Activated T-cell treated with anti-CD3 and anti-CD28 coated beads, Interleukin-2, amount 50 U/mL, for 24 hours (primary cell): Measurements from ENCODE around the gene KLRF2.
A peak's percentile ranks its signal among the peaks of the same experiment; 100 is the strongest.
"Not testable (repeated sequence)": the region's sequence is repeated elsewhere in the genome, so short reads cannot be mapped to it uniquely, and the experiment has no call there.

Experiments used
- DNase-seq: peaks from one replicate; pipeline ENCODE4 v3.0.0-alpha.2; 2020
- H3K27ac Mint-ChIP-seq: 2 replicates; pipeline ENCODE4 v1.8.0; 2020; ENCODE audit warnings: mild to moderate bottlenecking, mixed read lengths
- H3K27me3 Mint-ChIP-seq: 2 replicates; pipeline ENCODE4 v1.8.0; 2020; ENCODE audit warnings: mixed read lengths
- H3K36me3 Mint-ChIP-seq: 2 replicates; pipeline ENCODE4 v1.8.0; 2020; ENCODE audit warnings: low read depth, mixed read lengths
- H3K4me1 Mint-ChIP-seq: 2 replicates; pipeline ENCODE4 v1.8.0; 2020; ENCODE audit warnings: low read depth, mixed read lengths
- H3K4me3 Mint-ChIP-seq: 2 replicates; pipeline ENCODE4 v1.8.0; 2020; ENCODE audit warnings: mild to moderate bottlenecking, moderate library complexity, mixed read lengths
- H3K9me3 Mint-ChIP-seq: 2 replicates; pipeline ENCODE4 v1.8.0; 2020; ENCODE audit warnings: mixed read lengths

The KLRF2 gene

GRCh38 chr12:9869307-9870161 is 11.8 kb upstream of the KLRF2 start, which contains the start of gene CLEC2B:
CLEC2B (minus strand) TSS chr12:9869354.
- Mint-ChIP-seq H3K27ac (peak within 1 kb of the TSS; percentile 99), H3K4me1 (peaks cover 37% of the 10 kb centered on the region), H3K27me3 (no peaks in the 10 kb centered on the region), H3K36me3 (peaks cover 11% of the 10 kb centered on the region), H3K9me3 (no peaks in the 10 kb centered on the region), H3K4me3 (peak within 1 kb of the TSS; percentile 88)
- DNase-seq, result no peak

GRCh38 chr12:9870286-9870866 is 10.9 kb upstream of the KLRF2 start:
- H3K36me3 Mint-ChIP-seq, result peaks cover 11% of the 10 kb centered on the region
- no peaks in the 10 kb centered on the region for H3K27me3 Mint-ChIP-seq
- H3K4me1 Mint-ChIP-seq, result peaks cover 33% of the 10 kb centered on the region
- DNase-seq, result no peak
- peak overlapping the region; percentile 88 for H3K4me3 Mint-ChIP-seq
- no peaks in the 10 kb centered on the region for H3K9me3 Mint-ChIP-seq
- peak overlapping the region; percentile 99 for H3K27ac Mint-ChIP-seq

- Mint-ChIP-seq H3K27ac (no peak overlapping the region), H3K36me3 (peaks cover 8% of the 10 kb centered on the region)
Observed at GRCh38 chr12:9872162-9872561, 9.1 kb upstream of the KLRF2 start.

GRCh38 chr12:9872742-9873141 is 8.5 kb upstream of the KLRF2 start:
- no peaks in the 10 kb centered on the region for H3K9me3 Mint-ChIP-seq
- no peak overlapping the region for H3K27ac Mint-ChIP-seq
- H3K4me3 Mint-ChIP-seq, result no peak overlapping the region
- H3K4me1 Mint-ChIP-seq, result peaks cover 23% of the 10 kb centered on the region
- H3K27me3 Mint-ChIP-seq, result no peaks in the 10 kb centered on the region
- DNase-seq, result no peak
- peaks cover 8% of the 10 kb centered on the region for H3K36me3 Mint-ChIP-seq

More at GRCh38 chr12:9872162-9872561, 9.1 kb upstream of the KLRF2 start:
- peaks cover 23% of the 10 kb centered on the region for H3K4me1 Mint-ChIP-seq
- no peak for DNase-seq
- no peak overlapping the region for H3K4me3 Mint-ChIP-seq
- H3K27me3 Mint-ChIP-seq, result no peaks in the 10 kb centered on the region
- no peaks in the 10 kb centered on the region for H3K9me3 Mint-ChIP-seq

- not testable (repeated sequence) for H3K27me3 Mint-ChIP-seq, H3K36me3 Mint-ChIP-seq, H3K4me3 Mint-ChIP-seq, H3K9me3 Mint-ChIP-seq, DNase-seq, H3K27ac Mint-ChIP-seq
- peaks cover 16% of the 10 kb centered on the region for H3K4me1 Mint-ChIP-seq
Observed at GRCh38 chr12:9876120-9876519, 5.2 kb upstream of the KLRF2 start.

- Mint-ChIP-seq H3K4me3 (no peak overlapping the region), H3K27me3 (no peaks in the 10 kb centered on the region), H3K4me1 (peaks cover 9% of the 10 kb centered on the region), H3K9me3 (no peaks in the 10 kb centered on the region), H3K27ac (no peak overlapping the region), H3K36me3 (no peaks in the 10 kb centered on the region)
- no peak for DNase-seq
Observed at GRCh38 chr12:9880532-9881078, 684 bp upstream of the KLRF2 start.

DNA sequence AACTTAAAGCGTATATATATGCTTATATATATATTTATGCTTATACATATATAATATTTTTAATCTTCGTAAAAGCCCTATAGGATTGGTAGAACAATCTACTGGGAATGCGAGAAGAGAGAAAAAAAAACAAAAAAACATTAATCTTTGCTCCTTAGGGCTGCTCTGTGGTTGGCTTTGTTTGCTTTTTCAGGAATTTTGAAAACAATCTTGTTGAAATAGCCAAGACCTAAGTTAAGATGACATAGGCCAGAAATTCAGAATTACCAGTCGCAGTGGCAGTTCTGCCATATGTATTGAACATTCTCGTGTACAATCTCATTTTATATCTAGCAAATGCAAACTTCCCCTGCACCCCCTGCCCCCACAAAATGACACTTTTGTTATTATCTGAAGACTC is 699 bp downstream of the KLRF2 start:
- Mint-ChIP-seq H3K36me3 (no peaks in the 10 kb centered on the region), H3K27me3 (no peaks in the 10 kb centered on the region)
- DNase-seq, result no peak

GRCh38 chr12:9883175-9883574 is 1.9 kb downstream of the KLRF2 start:
- Mint-ChIP-seq H3K4me1 (peaks cover 9% of the 10 kb centered on the region), H3K36me3 (no peaks in the 10 kb centered on the region), H3K9me3 (no peaks in the 10 kb centered on the region), H3K27me3 (no peaks in the 10 kb centered on the region), H3K27ac (no peak overlapping the region), H3K4me3 (no peak overlapping the region)
- DNase-seq, result no peak

More for the DNA sequence above, 699 bp downstream of the KLRF2 start:
- no peaks in the 10 kb centered on the region for H3K9me3 Mint-ChIP-seq
- peaks cover 9% of the 10 kb centered on the region for H3K4me1 Mint-ChIP-seq
- no peak overlapping the region for H3K4me3 Mint-ChIP-seq
- H3K27ac Mint-ChIP-seq, result no peak overlapping the region

DNA sequence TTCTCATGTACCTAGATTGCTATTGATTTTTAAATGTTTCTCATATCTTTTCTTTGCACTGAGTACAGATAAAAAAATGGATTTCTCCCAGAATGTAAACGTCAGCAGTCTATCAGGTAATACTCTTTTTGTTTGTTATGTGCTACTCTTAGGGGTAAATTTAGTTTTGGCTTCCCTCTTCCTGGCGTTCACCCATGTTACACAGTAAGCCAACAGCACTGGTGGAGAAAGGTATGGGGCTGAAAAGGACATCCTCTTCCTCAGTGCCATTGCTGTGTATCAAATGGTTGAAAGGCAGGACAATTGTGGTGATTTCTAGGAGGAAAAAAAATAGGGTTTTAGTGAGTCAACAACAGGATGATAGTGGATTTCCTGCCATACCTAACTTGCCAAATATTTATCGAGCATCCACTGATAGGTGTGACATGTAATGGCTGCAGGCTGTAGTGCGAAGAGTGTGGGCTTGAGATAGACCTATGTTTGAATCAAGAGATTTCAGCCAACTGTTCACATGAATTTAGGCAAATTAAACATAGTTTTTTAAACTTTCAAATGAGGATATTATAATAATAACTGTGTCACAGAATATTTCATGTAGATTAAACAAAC is 7.5 kb downstream of the KLRF2 start:
- no peaks in the 10 kb centered on the region for H3K27me3 Mint-ChIP-seq
- DNase-seq, result no peak
- no peak overlapping the region for H3K27ac Mint-ChIP-seq
- H3K4me1 Mint-ChIP-seq, result peaks cover 10% of the 10 kb centered on the region
- H3K36me3 Mint-ChIP-seq, result no peaks in the 10 kb centered on the region
- H3K9me3 Mint-ChIP-seq, result no peaks in the 10 kb centered on the region
- H3K4me3 Mint-ChIP-seq, result no peak overlapping the region

DNA sequence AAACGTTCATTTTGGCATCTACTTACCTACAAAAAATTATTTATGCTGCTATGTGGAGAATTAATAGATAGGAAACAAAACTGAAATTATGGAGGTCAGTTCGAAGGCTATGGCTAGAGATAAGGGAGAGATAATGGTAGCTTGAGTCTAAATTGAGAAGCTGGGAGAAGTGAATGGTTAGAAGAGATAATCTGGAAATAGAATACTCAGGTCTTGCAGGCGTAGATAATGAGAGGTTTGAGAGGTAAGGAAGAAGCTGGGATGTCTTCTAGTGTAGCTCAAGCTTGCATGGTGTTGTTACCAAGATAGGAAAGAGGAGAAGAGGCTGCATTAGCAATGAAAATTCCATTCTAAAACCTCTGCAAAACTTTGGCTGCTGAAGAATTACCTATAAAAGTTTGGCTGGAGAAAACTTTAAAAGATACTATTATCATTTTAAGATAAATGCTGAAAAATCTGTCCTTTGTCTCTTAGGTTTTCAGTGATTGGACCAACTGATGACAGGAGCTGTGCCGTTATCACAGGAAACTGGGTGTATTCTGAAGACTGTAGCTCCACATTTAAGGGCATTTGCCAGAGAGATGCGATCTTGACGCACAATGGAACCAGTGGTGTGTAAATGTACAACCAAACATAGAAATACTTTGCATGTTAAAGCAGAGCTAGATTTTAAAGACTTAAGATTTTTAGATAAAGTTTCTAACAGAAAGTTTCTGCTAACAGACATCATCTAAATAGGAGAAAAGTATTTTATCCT is 14.1 kb downstream of the KLRF2 start:
- Mint-ChIP-seq H3K4me3 (no peak overlapping the region), H3K27ac (no peak overlapping the region), H3K9me3 (no peaks in the 10 kb centered on the region), H3K4me1 (peaks cover 2% of the 10 kb centered on the region), H3K36me3 (no peaks in the 10 kb centered on the region), H3K27me3 (no peaks in the 10 kb centered on the region)
- no peak for DNase-seq

DNA sequence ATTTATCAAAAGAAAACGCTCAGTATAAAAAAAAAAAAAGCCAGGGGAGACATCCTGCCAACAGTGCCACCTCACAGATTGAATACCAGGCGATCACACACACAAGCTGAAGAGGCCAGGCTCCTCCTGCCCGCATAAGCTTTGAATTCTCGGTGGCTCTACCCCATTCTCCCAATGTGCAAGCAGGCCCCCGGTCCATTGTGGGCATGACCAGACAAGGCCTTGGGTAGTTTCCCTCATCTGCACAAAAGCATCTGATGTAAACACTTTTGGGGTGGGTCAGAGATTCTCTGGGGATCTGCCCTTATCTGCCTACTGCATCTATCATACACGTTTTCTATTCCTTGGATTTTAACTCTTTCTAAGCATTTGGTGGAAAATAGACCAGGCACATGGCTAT is 16.2 kb downstream of the KLRF2 start:
- H3K4me1 Mint-ChIP-seq, result peaks cover 2% of the 10 kb centered on the region
- no peaks in the 10 kb centered on the region for H3K27me3 Mint-ChIP-seq
- no peak for DNase-seq
- no peak overlapping the region for H3K4me3 Mint-ChIP-seq
- H3K27ac Mint-ChIP-seq, result no peak overlapping the region
- H3K36me3 Mint-ChIP-seq, result peaks cover 3% of the 10 kb centered on the region
- H3K9me3 Mint-ChIP-seq, result peaks cover 7% of the 10 kb centered on the region

DNA sequence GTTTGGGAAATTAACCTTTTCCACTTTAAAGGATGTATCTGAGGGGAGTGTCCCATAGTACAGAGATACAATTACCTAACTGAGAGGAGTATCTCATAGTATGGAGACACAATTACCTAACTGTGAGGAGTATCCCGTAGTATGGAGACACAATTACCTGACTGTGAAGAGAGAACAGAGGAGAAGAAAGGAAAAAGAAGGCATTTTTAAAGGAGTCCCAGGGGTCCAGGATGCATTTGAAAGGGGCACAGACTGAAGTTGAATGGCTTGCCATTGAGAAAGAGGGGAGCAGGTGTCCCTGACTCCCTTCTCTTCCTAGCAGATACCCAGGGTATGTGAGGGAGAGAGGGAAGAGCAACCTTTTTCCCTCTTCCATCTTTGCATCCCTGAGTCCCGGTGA is 17.9 kb downstream of the KLRF2 start:
- no peak for DNase-seq
- Mint-ChIP-seq H3K27me3 (no peaks in the 10 kb centered on the region), H3K9me3 (peaks cover 19% of the 10 kb centered on the region), H3K36me3 (peaks cover 9% of the 10 kb centered on the region), H3K27ac (no peak overlapping the region), H3K4me3 (no peak overlapping the region), H3K4me1 (peaks cover 2% of the 10 kb centered on the region)

GRCh38 chr12:9900930-9901329 is 19.6 kb downstream of the KLRF2 start:
- DNase-seq, result no peak
- H3K27me3 Mint-ChIP-seq, result no peaks in the 10 kb centered on the region
- peaks cover 9% of the 10 kb centered on the region for H3K36me3 Mint-ChIP-seq
- H3K9me3 Mint-ChIP-seq, result peaks cover 19% of the 10 kb centered on the region
- H3K4me1 Mint-ChIP-seq, result peaks cover 5% of the 10 kb centered on the region
- H3K4me3 Mint-ChIP-seq, result no peak overlapping the region
- H3K27ac Mint-ChIP-seq, result no peak overlapping the region

DNA sequence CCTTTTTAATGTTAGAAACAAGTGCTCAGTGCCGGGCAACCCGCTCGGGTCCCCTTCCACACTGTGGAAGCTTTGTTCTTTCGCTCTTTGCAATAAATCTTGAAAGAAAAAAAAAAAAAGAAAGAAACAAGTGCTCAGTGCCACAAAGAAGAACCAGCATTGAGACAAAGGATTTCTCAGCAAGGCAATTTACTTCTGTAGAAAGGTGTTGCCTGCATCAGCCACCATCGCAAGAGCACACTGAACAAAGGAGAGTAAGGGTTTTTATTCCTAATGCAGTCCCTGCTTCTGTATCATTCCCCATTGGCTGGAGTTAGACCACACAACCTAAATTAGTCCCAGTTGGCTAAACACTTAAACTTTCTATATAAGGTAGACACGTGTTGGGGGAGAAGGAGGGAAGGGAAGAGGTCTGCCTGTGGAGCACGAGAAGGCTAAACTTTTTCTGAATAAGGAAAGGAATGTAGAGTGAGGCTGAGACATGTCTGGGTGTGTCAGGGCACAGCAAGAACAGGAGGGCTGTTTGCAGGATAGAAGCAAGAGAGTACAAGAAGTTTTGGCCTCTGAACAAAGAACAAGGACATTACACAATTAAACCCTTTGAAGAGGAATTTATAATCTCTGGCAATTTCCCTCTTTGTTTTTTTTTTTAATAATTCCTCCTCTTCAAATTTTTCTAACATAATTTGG is 21.4 kb downstream of the KLRF2 start:
- Mint-ChIP-seq H3K9me3 (peaks cover 19% of the 10 kb centered on the region), H3K27me3 (no peaks in the 10 kb centered on the region), H3K27ac (no peak overlapping the region), H3K4me1 (peaks cover 22% of the 10 kb centered on the region), H3K4me3 (no peak overlapping the region), H3K36me3 (peaks cover 9% of the 10 kb centered on the region)
- no peak for DNase-seq
